ENCODE measurements around the gene SUMO2.
"Not testable (repeated sequence)": the region's sequence is repeated elsewhere in the genome, so short reads cannot be mapped to it uniquely, and the experiment has no call there.

The SUMO2 gene

DNA sequence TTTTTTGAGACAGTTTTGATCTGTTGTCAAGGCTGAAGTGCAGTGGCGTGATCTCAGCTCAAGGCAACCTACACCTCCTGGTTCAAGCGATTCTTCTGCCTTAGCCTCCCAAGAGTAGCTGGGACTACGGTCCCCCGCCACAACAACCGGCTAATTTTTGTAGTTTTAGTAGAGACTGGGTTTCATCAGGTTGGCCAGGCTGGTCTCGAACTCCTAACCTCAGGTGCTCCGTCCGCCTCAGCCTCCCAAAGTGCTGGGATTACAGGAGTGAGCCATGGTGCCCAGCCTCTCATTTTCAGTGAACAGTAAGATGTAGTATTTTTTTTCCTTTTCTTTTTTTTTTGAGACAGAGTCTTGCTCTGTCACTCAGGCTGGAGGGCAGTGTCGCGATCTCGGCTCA is 7.8 kb downstream of the SUMO2 start:
- no peak for DNase-seq (ENCODE audit: low read depth in 1 of 2, low spot score in 1 of 2)
- TF ChIP-seq JUND (IDR thresholded peaks at IDR 0.05; ENCODE audit: low read depth): no peak
- in situ Hi-C loops (cut with HindIII; ENCODE audit: low pct_unique_long_range_greater_than_20kb, low sequenced_read_pairs): no loop called here

DNA sequence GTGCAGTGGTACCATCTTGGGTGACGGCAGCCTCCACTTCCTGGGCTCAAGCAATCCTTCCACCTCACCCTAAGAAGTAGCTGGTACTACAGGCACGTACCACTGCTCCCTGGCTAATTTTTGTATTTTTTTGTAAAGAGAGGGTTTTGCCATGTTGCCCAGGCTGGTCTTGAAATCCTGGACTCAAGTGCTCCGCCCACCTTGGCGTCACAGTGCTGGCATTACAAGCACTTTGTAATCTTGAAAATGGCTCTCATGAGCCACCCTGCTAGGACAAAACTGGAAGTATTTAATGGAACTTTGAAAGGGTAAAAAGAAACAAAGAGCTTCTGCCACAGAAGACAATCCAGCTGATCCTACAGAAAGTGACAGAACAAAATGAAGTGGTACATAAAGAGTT is 9.2 kb downstream of the SUMO2 start:
- no peak for DNase-seq (ENCODE audit: low read depth in 1 of 2, low spot score in 1 of 2)
- in situ Hi-C loops (cut with HindIII; ENCODE audit: low pct_unique_long_range_greater_than_20kb, low sequenced_read_pairs): no loop called here
- TF ChIP-seq JUND (IDR thresholded peaks at IDR 0.05; ENCODE audit: low read depth): no peak

DNA sequence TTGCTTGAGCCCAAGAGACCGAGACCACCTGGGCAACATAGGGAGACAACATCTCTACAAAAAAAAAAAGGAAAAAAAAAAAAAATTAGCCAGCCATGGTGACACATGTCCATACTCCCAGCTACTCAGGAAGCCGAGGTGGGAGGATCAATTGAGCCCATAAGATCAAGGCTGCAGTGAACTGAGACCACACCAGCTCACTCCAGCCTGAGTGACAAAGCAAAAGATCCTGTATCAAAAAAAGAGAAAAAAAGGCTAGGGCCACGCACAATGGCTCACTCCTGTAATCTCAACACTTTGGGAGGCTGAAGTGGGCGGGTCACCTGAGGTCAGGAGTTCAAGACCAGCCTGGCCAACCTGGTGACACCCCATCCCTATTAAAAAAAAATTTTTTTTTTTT is 13.8 kb downstream of the SUMO2 start:
- in situ Hi-C loops (cut with HindIII; ENCODE audit: low pct_unique_long_range_greater_than_20kb, low sequenced_read_pairs): no loop called here
- no peak for TF ChIP-seq JUND (IDR thresholded peaks at IDR 0.05; ENCODE audit: low read depth)
- no peak for DNase-seq (ENCODE audit: low read depth in 1 of 2, low spot score in 1 of 2)

DNA sequence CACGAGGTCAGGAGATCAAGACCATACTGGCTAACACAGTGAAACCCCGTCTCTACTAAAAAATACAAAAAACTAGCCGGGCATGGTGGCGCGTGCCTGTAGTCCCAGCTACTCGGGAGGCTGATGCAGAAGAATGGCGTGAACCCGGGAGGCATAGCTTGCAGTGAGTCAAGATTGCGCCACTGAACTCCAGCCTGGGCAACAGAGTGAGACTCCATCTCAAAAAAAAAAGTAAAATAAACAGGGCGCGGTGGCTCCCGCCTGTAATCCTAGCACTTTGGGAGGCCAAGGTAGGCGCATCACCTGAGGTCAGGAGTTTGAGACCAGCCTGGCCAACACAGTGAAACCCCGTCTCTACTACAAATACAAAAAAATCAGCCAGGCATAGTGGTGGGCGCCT is 18.2 kb downstream of the SUMO2 start:
- DNase-seq (ENCODE audit: low read depth in 1 of 2, low spot score in 1 of 2); in situ Hi-C loops (cut with HindIII; ENCODE audit: low pct_unique_long_range_greater_than_20kb, low sequenced_read_pairs): not testable (repeated sequence)

DNA sequence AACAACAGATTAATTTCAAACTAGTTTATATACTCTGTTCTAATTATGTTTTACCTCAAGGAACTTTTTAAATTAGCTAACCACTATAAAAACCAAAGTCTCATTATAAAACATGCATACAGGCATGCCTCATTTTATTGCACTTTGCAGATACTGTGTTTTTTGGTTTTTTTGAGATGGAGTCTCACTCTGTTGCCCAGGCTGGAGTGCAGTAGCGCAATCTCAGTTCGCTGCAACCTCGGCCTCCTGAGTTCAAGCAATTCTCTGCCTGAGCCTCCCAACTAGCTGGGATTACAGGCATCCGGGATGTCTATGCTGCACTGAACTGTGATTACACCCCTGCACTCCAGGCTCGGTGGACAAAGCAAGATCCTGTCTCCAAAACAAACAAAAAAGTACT is 19.7 kb downstream of the SUMO2 start:
- no peak for TF ChIP-seq JUND (IDR thresholded peaks at IDR 0.05; ENCODE audit: low read depth)
- peak in 1 of 2 experiments; percentile 23 for DNase-seq (ENCODE audit: low read depth in 1 of 2, low spot score in 1 of 2)
- in situ Hi-C loops (cut with HindIII; ENCODE audit: low pct_unique_long_range_greater_than_20kb, low sequenced_read_pairs): no loop called here

DNA sequence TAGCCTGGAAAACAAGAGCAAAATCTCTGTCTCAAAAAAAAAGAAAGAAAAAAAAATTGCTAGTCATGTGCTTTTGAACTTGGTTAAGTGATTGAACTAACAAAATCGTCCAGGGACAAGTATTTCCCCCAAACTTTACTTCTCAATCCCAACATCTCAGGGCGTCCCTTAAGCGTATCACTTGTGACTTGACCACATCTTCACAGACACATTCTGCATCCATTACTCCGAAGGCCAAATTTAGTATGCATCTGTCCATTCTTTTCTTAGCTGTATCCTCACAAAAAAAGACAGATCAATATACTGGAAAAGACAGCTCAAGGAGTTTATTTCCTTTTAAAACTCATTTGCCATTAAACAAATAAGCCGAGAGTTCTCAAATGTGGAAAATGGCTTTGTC is 22.5 kb downstream of the SUMO2 start:
- TF ChIP-seq JUND (IDR thresholded peaks at IDR 0.05; ENCODE audit: low read depth): no peak
- DNase-seq (ENCODE audit: low read depth in 1 of 2, low spot score in 1 of 2): no peak
- in situ Hi-C loops (cut with HindIII; ENCODE audit: low pct_unique_long_range_greater_than_20kb, low sequenced_read_pairs): no loop called here

DNA sequence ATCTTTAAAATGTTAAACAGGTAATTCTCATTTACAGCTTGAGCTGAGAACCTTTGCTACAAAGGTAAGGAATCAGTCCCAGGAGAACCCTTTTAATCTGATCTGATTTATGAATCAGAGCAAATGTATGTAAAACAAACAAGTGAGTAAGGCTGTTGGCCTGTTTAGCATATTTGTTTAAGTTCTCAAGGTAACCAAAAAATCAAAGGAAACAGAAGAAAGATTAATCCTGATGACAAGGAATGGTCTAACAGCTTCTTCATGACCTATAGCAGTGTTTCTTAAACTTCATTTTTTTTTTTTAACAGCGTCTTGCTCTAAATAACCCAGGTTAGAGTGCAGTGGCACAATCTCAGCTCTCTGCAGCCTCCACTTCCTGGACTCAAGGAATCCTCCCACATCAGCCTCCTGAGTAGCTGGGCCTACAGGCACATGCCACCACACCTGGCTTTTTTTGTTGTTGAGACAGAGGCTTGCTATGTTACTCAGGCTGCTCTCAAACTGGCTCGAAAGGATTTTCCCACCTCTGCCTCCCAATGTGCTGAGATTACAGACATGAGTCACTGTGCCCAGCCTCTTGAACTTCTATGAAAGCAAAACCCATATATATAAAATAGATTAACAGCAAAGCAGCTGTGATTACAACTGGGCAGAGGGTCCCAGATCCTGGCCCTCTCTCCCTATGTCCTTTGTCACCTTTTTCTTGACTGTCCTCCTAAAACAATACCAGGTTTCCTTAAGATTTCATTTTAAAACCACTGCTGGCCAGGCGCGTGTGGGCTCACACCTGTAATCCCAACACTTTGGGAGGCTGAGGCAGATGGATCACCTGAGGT is 23.3 kb downstream of the SUMO2 start:
- no peak for TF ChIP-seq JUND (IDR thresholded peaks at IDR 0.05; ENCODE audit: low read depth)
- in situ Hi-C loops (cut with HindIII; ENCODE audit: low pct_unique_long_range_greater_than_20kb, low sequenced_read_pairs): no loop called here
- DNase-seq (ENCODE audit: low read depth in 1 of 2, low spot score in 1 of 2): peak in 1 of 2 experiments; percentile 23

DNA sequence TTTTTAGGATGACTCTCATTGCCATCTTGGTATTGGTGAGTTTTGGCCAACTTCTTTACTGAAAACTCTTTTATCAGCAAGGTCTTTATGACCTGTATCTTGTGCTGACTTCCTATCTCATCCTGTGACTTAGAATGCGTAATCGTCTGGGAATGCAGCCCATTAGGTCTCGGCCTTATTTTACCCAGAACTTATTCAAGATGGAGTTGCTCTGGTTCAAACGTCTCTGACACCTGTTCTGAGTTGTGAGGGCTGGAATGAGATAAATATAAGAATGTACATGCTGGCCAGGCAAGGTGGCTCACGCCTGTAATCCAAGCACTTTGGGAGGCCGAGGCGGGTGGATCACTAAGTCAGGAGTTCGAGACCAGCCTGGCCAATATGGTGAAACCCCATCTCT is 24.3 kb downstream of the SUMO2 start:
- not testable (repeated sequence) for DNase-seq (ENCODE audit: low read depth in 1 of 2, low spot score in 1 of 2)

DNA sequence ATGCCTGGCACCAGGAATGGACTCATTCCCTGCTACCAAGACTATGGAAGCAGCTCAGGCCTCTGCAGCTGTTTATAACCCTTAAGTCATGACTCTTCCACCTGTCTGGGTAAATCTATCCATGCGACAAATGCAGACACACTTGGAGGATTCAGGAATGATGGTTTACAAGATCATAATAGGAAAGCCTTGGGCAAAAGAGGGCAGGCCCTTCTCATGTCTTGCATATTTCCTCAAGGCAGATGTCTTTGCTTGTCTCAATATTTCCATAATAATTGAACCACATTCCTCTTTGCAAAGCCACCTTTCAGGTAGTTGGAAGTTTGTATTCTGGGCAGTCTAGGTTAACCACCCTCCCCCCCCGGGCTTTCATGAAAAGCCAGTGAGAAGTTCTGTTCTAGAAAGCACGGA is 27.6 kb downstream of the SUMO2 start:
- in situ Hi-C loops (cut with HindIII; ENCODE audit: low pct_unique_long_range_greater_than_20kb, low sequenced_read_pairs): no loop called here
- DNase-seq (ENCODE audit: low read depth in 1 of 2, low spot score in 1 of 2): peak in 1 of 2 experiments; percentile 77
- no peak for TF ChIP-seq JUND (IDR thresholded peaks at IDR 0.05; ENCODE audit: low read depth)

More for the DNA sequence above, 24.3 kb downstream of the SUMO2 start:
- in situ Hi-C loops (cut with HindIII; ENCODE audit: low pct_unique_long_range_greater_than_20kb, low sequenced_read_pairs): not testable (repeated sequence)

DNA sequence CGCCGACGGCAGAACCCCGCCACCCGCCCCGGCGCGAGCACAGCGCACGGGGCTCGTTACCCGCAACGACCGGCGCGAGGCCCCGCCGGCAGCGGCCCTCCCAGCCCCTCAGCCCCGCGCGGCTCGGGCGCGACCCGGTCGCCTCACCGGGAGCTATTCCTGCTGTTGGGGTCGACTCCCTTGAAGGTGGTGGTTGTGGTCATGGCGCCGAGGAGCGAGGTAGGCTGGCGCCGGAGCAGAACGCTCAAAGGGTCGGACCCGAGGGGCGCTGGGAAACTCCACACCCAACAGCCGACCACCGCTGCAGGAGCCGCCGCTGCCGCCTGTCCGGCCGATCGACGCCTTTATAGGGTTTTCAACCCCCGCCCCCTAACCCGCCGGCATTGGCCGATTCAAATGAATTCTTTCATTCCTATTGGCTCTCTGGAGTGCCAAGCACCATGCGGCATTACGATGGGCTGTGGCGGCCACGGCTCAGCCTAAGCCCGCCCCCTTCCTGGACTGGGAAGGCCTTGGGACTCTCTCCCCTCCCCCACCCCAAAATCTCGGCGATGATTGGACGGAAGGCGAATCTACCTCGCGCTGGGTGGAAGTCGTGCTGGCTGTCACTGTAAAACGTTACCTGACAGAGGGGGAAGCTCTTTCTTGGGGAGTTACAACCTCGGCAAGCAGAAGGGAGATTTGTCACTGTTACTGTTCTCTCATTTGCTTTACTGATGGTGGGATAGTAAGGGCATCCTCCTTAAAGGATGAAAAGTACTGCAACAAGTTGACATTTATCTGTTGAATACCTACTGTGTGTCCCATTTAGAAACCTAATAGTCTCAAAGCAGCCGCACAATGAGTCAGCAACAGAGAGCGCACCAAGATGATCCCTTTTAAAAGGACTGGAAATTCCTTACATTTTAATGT is 28.3 kb downstream of the SUMO2 start, which contains the start of gene JPT1:
JPT1 (minus strand) TSS at position 318 of the 912 bp plus-strand sequence; CDS start at position 203, 115 bp downstream.
- in situ Hi-C loops (cut with HindIII; ENCODE audit: low pct_unique_long_range_greater_than_20kb, low sequenced_read_pairs): no loop called here
- no peak for TF ChIP-seq JUND (IDR thresholded peaks at IDR 0.05; ENCODE audit: low read depth)
- DNase-seq (ENCODE audit: low read depth in 1 of 2, low spot score in 1 of 2): peak; percentile 99 to 100

DNA sequence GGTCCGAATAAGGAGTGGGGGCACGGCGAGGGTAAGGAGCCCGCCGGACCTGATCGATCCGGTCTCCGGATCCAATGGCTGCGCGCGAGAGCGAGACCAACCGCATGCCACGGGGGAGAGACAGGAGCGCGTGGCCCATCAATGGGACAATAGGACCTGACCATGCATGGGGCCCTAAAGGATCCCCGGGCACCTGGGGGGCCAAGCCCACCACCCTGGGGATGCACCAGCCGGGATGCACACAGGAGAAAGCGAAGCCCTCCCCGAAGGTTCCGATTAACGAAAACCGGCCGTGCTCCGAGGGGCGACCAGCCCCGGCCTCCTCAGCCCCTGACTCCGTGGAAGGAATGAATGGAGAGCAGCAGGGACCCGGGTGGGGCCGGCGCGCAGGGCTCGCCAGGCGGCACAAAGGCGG is 29.0 kb downstream of the SUMO2 start:
- no peak for TF ChIP-seq JUND (IDR thresholded peaks at IDR 0.05; ENCODE audit: low read depth)
- in situ Hi-C loops (cut with HindIII; ENCODE audit: low pct_unique_long_range_greater_than_20kb, low sequenced_read_pairs): no loop called here
- DNase-seq (ENCODE audit: low read depth in 1 of 2, low spot score in 1 of 2): peak; percentile 36 to 54

DNA sequence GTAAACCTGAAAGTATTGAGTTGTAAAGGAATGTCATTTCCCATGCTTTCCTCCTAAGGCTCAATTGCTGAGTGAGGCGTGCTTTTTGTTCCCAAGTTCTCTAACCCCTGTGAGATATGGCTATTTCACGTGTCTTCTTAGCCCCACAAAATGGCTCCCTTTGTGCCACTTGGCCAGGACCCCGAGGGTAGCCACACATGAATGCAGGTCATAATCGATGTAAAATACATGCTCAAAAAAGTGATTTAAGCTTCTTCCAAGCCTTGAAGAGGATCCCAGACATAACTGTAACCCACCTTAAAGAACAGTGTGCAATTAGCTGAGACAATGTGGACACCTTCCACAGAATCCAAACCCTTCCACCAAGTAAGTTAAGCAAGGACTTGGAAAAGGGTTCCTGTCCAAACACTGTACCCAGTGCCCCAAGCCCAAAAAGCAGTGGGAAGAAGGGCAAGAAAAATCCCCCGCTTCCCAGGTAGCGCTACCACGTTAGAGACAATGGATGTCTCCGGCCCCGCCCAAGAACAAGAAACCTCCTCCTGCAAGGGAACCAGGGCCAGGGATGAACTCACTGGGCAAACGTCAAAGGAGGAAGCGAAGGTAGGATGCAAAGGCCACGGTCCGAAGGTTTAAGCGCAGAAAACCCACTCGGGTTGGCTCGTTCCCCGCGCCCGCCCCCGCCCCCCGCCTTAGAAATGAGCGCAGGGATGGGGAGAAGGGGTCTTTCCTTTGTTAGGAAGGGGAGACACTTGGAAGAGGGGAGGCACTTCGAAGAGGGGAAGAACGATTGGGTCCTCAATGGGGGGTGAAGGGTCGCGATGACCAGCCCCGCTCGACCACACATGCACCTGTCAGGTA is 29.6 kb downstream of the SUMO2 start:
- in situ Hi-C loops (cut with HindIII; ENCODE audit: low pct_unique_long_range_greater_than_20kb, low sequenced_read_pairs): no loop called here
- peak; percentile 73 to 82 for DNase-seq (ENCODE audit: low read depth in 1 of 2, low spot score in 1 of 2)

More for the DNA sequence above, 29.6 kb downstream of the SUMO2 start:
- no peak for TF ChIP-seq JUND (IDR thresholded peaks at IDR 0.05; ENCODE audit: low read depth)

Measured in T47D (cell line).